ENCODE measurements around the gene MAP3K14.

The MAP3K14 gene

DNA sequence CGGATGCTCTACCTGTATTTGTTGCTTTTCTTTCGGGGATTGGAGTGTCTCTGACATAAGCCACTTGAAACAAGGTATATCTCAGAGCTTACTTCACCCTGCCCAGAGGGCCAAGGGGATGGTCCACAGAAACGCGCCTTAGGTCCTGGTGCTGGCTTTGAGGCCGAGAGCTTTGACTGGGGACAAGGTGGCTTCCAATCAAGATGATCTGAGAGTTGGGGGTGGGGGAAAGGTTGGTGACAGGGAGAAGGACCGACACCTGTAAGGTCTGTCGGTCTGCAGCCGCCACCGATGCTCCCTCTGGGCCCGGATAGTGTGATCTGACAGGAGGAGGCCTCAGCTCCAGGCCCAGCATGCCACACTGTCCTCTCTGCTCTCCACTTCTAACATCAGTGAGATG lies 33.1 kb downstream of the MAP3K14 start:
- H3K9ac ChIP-seq (ENCODE audit: low read length) = no peak overlapping the region
- DNase-seq = no peak
- no peak overlapping the region for H2AFZ ChIP-seq (ENCODE audit: low read length)
- no peaks in the 10 kb centered on the region for H3K4me1 ChIP-seq (ENCODE audit: low read length)
- H3K4me3 ChIP-seq (ENCODE audit: low read length) = no peak overlapping the region
- no peaks in the 10 kb centered on the region; the same call in 1 of the 2 replicates for H3K36me3 ChIP-seq (replicated peaks; ENCODE audit: insufficient read depth, low read length)
- no peaks in the 10 kb centered on the region for H4K20me1 ChIP-seq (ENCODE audit: insufficient read depth, low read length)
- no peak overlapping the region for H3K27ac ChIP-seq (ENCODE audit: low read length)
- H3K27me3 ChIP-seq (replicated peaks; ENCODE audit: insufficient read depth, low read length) = no peaks in the 10 kb centered on the region
- H3K4me2 ChIP-seq (ENCODE audit: low read depth, low read length) = no peak overlapping the region
- H3K79me2 ChIP-seq (ENCODE audit: low read length) = no peaks in the 10 kb centered on the region
- TF ChIP-seq EZH2phosphoT487 (IDR thresholded peaks at IDR 0.05; ENCODE audit: low read length) = no peak
- TF ChIP-seq, protein P1, sequence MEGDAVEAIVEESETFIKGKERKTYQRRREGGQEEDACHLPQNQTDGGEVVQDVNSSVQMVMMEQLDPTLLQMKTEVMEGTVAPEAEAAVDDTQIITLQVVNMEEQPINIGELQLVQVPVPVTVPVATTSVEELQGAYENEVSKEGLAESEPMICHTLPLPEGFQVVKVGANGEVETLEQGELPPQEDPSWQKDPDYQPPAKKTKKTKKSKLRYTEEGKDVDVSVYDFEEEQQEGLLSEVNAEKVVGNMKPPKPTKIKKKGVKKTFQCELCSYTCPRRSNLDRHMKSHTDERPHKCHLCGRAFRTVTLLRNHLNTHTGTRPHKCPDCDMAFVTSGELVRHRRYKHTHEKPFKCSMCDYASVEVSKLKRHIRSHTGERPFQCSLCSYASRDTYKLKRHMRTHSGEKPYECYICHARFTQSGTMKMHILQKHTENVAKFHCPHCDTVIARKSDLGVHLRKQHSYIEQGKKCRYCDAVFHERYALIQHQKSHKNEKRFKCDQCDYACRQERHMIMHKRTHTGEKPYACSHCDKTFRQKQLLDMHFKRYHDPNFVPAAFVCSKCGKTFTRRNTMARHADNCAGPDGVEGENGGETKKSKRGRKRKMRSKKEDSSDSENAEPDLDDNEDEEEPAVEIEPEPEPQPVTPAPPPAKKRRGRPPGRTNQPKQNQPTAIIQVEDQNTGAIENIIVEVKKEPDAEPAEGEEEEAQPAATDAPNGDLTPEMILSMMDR (IDR thresholded peaks at IDR 0.05; ENCODE audit: low read length) = no peak
- TF ChIP-seq EZH2 (optimal IDR thresholded peaks at IDR 0.05; ENCODE audit: low read depth, low read length) = no peak
- no peaks in the 10 kb centered on the region for H3K9me2 ChIP-seq (replicated peaks; ENCODE audit: insufficient read depth, low read length)
- no peaks in the 10 kb centered on the region for H3K9me3 ChIP-seq (replicated peaks; ENCODE audit: insufficient read depth, low read length)
- no peaks in the 10 kb centered on the region for H3F3A ChIP-seq (ENCODE audit: insufficient read depth, low read length)

DNA sequence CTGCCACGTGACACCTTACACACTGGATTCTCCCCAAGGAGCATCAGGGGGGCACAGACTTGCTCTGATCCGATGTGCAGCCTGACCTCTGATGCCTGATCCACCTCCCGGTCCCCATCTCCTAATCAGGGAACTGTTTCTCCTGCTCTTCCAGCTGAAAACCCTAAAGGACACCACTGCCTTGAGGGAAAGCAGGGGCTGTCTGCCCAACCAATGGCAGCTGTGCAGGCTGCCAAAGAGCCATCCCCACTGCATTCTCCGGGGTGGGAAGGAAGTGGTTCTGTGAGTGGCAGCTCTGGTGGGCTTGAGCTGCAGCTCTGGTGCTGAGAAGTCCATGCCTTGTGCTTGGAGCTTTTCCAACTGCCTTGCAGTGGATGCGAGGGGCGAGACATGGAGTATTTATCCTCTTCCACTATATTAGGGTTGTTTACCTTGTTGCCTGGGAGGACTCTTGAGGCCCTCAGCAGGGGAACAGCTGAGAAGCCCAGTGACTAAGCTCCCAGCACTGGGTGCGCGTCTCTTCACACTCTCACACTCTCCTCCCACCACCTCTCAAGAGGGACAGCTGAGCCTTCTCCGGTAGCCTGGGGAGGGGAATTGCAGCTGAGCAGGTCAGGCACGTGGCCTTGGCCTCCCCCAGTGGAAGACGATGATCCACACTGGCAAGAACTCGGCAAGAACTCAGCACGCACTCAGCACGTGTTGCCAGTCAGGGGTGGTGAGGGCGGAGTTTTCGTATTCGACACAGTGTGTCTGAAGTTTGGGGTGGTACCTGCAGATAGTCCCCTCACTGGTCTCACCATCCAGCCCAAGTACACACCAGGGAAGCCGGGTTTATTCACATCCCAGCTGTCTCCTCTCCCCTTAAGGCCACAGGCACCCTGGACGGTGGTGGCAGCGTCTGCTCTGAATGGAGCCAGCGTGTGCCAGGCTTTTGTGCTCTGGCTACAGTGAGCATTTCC lies 33.9 kb downstream of the MAP3K14 start:
- Histone ChIP-seq H4K20me1 (ENCODE audit: insufficient read depth, low read length) (no peaks in the 10 kb centered on the region), H3K36me3 (replicated peaks; ENCODE audit: insufficient read depth, low read length) (no peaks in the 10 kb centered on the region; the same call in 1 of the 2 replicates), H3K9ac (ENCODE audit: low read length) (no peak overlapping the region), H2AFZ (ENCODE audit: low read length) (no peak overlapping the region), H3K4me3 (ENCODE audit: low read length) (no peak overlapping the region), H3K4me2 (ENCODE audit: low read depth, low read length) (no peak overlapping the region), H3K9me2 (replicated peaks; ENCODE audit: insufficient read depth, low read length) (no peaks in the 10 kb centered on the region), H3K27me3 (replicated peaks; ENCODE audit: insufficient read depth, low read length) (no peaks in the 10 kb centered on the region), H3K79me2 (ENCODE audit: low read length) (no peaks in the 10 kb centered on the region), H3K27ac (ENCODE audit: low read length) (no peak overlapping the region), H3K4me1 (ENCODE audit: low read length) (no peaks in the 10 kb centered on the region), H3K9me3 (replicated peaks; ENCODE audit: insufficient read depth, low read length) (no peaks in the 10 kb centered on the region), H3F3A (ENCODE audit: insufficient read depth, low read length) (peaks cover 5% of the 10 kb centered on the region; the same call in 1 of the 2 replicates)
- TF ChIP-seq EZH2 (optimal IDR thresholded peaks at IDR 0.05; ENCODE audit: low read depth, low read length) (no peak), EZH2phosphoT487 (IDR thresholded peaks at IDR 0.05; ENCODE audit: low read length) (no peak)
- TF ChIP-seq, protein P1 (IDR thresholded peaks at IDR 0.05; ENCODE audit: low read length) = no peak
- DNase-seq = no peak

DNA sequence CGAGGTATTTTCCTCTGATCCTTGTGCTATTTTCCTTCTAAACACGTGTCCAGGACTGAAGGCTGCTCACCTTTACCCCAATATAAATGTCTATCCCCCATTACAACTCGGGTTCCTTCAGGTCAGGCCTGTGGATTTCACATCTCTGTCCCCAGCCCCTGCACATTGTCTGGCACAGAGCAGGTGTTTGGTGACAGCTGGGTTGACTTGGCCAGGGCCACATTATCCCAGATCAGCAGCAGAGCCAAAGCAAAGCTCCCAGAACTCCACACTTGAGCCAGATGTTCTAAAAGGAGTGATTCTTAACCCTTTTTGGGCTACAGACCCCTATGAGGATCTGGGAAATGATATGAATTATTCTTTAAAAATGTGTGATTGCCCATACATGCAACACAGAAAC lies 36.9 kb downstream of the MAP3K14 start:
- no peak overlapping the region for H3K4me2 ChIP-seq (ENCODE audit: low read depth, low read length)
- H3K9ac ChIP-seq (ENCODE audit: low read length) = no peak overlapping the region
- no peaks in the 10 kb centered on the region for H3K9me3 ChIP-seq (replicated peaks; ENCODE audit: insufficient read depth, low read length)
- H3K79me2 ChIP-seq (ENCODE audit: low read length) = no peaks in the 10 kb centered on the region
- H3K4me3 ChIP-seq (ENCODE audit: low read length) = no peak overlapping the region
- TF ChIP-seq EZH2phosphoT487 (IDR thresholded peaks at IDR 0.05; ENCODE audit: low read length) (no peak), EZH2 (optimal IDR thresholded peaks at IDR 0.05; ENCODE audit: low read depth, low read length) (no peak)
- TF ChIP-seq, protein P1 (IDR thresholded peaks at IDR 0.05; ENCODE audit: low read length) = no peak
- H3K9me2 ChIP-seq (replicated peaks; ENCODE audit: insufficient read depth, low read length) = no peaks in the 10 kb centered on the region
- no peak overlapping the region for H2AFZ ChIP-seq (ENCODE audit: low read length)
- peaks cover 5% of the 10 kb centered on the region; the same call in 1 of the 2 replicates for H3K4me1 ChIP-seq (ENCODE audit: low read length)
- no peaks in the 10 kb centered on the region for H3K36me3 ChIP-seq (replicated peaks; ENCODE audit: insufficient read depth, low read length)
- no peak for DNase-seq
- peaks cover 7% of the 10 kb centered on the region; the same call in 1 of the 2 replicates for H3F3A ChIP-seq (ENCODE audit: insufficient read depth, low read length)
- no peak overlapping the region for H3K27ac ChIP-seq (ENCODE audit: low read length)
- H3K27me3 ChIP-seq (replicated peaks; ENCODE audit: insufficient read depth, low read length) = no peaks in the 10 kb centered on the region
- H4K20me1 ChIP-seq (ENCODE audit: insufficient read depth, low read length) = no peaks in the 10 kb centered on the region

Data from MM.1S (cell line).